HL-60/S4 treated with retinoic acid at 250 ng/mL for 4 days and 3 days (cell line): Measurements from ENCODE around the gene GRK3.
"Not testable (repeated sequence)": the region's sequence is repeated elsewhere in the genome, so short reads cannot be mapped to it uniquely, and the experiment has no call there.

Experiments
- in situ Hi-C: fragments of 300-500 bp; cut with MboI; formaldehyde crosslinking; loops from 2 replicates; pipeline ENCODE4 v1.7.0; 2022; ENCODE audit warnings: low sequenced_read_pairs

The GRK3 gene

DNA sequence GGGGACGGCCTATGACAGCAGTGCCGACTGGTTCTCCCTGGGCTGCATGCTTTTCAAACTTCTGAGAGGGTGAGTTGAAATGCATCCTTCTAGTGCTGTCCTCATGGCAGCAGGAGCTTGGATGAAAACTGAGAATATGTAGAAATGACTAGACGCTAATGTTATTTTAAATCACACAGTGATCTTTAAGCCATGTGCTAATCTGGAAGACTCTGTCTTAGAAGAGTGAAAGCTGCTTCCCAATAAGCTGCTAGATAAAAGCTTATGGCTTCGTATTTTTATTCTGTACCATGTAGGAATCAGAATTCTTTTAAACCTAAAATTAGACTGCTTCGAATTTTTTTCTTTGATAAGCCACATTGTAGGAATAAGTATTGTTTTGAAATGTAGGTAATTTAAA, 130.7 kb downstream of the GRK3 start:
- in situ Hi-C loops, result no loop called here

DNA sequence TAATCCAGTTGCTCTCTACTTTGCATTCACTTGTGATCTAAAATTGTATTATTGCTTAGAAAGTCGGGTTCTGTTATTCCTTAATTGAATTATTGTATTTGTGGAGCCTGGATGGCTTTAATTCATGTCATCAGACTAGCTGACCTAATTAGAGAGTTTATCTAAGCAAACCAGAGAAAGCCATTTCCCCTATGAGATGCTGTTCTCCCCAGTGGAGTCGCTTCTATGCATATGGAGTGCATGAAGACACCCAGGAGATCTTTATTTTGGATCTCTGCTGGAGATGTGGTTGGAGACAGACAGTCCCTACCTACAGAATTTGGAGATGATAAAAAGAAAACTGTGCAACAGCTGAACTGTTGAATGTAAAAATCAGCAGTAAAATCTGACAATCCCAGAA, 132.3 kb downstream of the GRK3 start:
- in situ Hi-C loops, result no loop called here

DNA sequence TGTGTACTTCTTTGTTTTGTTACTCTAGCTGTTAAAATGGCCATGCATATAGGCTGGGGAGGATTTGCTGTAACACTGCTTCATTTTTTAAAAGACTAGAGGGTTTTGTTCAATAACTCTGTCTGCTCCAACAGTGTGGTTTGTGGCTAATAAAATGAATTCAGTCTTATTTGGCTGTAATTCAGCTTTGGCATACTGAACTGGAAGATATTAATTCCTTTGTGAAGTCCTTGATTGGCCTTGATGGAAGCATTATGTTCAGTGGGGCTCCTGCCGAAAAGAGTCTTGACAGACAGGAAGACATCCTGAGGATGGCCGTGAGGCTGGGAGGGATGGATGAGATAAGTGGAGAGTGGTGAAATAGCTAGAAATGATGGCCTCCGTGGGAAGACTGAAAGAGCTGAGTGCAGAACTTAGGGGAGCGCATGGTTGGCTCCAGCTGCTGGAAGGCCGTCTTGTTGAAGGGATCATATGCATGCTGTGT, 132.7 kb downstream of the GRK3 start:
- in situ Hi-C loops, result no loop called here

DNA sequence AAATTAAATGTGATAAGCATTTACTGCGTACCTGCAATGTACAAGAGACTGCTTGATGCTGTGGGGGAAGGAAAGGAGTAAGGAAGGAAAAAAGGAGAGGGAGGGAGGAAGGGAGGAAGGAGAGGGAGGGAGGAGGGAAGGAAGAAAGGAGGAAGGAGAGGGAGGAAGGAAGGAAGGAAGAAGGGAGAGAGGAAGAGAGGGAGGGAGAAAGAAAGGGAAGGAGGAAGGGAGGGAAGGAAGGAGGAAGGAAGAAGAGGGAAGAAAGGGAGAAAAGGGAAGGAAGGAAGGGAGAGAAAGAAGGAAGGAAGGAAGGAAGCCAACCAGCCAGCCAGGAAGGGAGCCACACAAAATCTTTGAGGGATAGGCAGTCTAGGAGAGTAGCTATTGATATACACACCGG, 133.5 kb downstream of the GRK3 start:
- in situ Hi-C loops, result no loop called here

DNA sequence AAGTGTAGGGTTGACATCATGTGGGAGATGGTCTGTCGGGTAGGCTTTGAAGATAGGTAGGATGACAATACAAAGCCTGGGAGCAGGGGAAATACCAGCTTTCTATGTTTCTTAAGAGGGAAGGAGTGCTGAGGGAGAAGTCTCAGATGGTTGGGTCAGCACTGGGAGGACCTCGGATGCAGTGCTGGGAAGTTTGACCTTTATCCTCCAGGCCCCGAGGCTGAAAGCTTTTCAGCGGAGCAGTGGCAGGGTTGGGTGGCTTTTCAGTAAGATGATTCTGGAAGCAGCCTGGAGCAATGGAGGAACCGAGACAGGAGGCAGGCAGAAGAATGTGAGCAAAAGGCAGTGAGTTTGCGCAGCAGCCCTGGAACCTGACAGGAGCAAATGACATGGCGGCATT, 134.0 kb downstream of the GRK3 start:
- in situ Hi-C loops, result no loop called here

DNA sequence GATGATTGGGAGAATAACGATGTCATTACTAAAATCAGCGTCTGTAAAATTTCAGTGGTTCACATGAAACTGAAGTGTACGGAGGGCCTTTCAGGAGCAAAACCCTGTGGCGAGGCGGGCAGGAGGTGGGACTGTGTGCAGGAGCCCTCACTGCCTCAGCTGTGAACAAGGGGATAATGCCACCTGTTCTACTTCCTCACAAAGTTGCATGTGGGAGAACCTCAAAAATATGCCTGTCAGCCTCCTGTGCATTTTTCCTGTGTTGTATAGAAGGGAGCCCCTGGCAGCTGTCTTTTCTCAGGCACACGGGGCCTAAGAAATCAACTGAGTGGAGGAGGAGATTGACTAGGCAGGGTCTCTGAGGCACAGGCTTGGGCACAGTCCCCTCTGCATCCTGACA, 134.5 kb downstream of the GRK3 start:
- in situ Hi-C loops, result no loop called here

DNA sequence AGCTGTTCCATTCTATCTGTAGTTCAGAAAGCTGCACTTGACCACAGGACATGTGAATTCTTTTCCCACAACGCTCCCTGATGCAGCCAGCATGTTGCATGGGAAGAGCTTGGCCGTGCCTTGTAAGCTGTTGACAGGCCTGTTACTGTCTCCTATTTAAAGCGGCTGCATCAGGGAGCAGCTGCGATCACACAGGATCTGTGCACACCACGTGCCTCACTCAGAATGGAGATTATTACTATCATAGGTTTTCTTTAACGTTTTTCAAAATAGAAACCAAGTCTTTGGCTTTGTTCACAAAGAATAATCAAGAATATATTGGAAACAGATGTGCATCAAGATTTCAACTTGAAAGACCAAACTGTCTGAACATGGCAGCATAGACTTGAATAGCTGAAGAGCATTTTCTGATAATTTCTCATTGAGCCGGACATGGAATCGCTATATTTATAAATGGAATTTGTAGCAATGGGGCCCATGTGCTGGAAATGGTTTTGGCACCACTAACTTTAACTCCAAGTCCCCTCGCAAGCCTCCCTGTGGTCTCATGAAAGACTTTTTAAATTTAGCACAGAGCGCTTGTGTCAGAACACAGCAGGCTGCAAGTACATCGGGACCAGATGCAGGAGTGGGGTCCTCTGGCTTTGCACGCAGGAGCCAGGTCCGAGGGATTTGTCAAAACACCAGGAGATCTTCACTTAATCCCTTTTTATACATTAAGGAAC, 136.7 kb downstream of the GRK3 start:
- in situ Hi-C loops, result no loop called here

DNA sequence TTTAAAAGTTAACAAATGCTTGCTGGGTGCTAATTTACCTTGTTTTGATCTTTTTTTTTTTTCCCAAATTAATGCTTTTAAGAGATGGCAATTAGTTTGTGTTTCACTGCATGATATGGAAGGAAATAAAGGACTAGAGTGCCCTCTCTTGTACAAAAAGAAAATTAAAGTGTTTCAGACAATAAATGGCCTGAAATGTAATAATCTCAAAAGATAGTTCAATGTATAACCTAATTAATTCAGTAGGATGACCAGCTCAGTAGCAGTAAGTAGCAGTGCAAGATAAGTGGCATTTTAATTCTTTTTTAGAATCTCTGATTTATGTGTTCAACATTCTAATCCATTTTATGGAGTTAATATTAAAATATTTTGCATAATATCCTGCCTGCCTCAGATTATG, 137.6 kb downstream of the GRK3 start:
- in situ Hi-C loops, result no loop called here

DNA sequence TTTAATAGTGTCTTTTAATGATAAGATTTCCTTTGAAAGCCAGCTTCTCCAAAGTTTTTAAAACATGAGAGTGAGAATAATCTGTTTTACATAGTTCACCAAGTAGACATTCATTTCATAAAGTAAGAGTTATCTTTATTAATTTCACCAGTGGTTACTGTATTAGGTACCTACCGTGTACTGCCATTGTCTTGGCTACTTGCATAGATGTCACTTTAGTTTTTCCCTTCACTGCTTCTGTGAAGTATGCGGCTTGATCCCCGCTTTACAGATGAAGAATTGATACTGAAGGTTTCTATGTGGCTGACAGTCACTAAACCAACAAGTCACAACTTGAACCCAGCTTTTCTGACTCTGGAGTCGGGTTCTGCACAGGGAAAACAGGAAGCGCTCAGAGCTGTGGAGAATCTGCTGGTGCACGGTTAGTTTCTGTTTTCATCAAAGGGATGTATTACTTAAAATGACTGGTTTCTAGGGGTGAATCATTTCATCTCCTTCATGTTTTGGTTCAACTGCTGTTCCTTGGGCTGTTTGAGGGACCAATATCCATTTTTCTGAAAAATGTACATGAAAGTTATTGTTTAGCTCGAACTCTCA, 138.2 kb downstream of the GRK3 start:
- in situ Hi-C loops, result no loop called here

DNA sequence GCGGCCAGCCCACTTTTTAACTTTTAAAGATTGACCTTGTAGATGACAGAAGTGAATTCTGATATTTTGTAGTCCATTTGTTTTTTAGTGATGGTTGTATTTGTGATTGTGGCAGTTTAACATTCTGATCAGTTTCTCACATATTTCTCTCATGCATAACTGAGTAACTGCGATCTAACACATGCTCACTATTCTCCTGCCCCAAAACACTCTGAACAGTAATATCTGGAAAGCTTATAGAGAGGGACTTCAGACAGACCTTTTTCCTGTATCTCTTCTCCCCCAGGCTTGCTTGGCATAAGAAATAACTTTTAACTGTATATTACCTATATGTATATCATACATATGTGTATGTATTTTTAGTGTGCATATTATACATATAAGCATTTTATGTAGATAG, 140.2 kb downstream of the GRK3 start:
- in situ Hi-C loops, result no loop called here

DNA sequence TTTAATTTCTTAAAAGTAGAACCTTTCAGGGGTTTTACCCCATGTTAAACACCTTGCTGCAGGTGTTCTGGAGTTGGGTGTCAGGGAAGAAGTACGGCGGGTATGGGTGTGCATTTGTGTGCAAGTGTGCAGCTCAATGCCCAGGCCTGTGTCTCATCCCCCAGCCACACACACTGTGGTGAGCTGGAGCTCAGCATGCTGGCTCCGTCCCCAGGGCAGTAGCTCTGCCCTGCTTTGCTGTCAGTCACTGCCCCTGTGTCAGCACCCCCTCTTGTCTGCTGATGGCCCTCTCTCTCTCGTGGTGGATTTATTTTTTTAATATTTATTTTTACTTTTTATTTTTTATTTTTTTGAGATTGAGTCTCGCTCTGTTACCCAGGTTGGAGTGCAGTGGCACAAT, 141.7 kb downstream of the GRK3 start:
- in situ Hi-C loops, result no loop called here

DNA sequence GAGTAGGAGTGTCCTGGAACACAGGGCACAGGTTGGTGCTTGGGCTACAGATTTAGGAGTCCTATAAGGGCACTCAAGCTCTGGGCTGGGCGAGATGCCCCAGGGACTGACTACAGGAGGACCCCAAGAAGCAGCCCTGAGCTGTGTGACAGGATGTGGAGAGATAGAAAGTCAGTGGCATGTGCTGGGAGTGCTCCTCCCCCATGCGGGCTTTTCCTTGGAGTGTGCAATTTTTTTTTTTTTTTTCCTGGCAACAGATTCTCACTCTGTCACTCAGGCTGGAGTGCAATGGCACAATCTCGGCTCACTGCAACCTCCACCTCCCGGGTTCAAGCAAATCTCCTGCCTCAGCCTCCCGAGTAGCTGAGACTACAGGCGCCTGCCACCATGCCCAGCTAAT, 144.0 kb downstream of the GRK3 start:
- in situ Hi-C loops, result not testable (repeated sequence)

DNA sequence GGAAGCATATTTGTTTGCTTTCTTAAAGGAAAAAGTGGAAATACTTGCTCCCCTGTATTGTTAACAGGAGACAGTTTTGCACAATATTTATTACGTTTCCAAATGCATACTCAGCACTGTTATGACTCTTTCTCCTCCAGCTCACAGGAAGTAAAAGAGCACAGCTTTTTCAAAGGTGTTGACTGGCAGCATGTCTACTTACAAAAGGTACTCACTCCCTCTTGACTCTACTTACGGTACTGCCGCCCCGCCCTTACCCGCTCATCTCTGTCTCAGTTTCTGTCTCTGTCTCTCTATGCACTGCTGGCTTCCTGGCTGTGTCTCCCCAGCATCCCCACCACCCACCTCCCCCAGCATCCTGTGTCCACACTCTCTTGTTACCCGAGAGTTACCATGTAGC, 145.3 kb downstream of the GRK3 start:
- in situ Hi-C loops, result no loop called here

DNA sequence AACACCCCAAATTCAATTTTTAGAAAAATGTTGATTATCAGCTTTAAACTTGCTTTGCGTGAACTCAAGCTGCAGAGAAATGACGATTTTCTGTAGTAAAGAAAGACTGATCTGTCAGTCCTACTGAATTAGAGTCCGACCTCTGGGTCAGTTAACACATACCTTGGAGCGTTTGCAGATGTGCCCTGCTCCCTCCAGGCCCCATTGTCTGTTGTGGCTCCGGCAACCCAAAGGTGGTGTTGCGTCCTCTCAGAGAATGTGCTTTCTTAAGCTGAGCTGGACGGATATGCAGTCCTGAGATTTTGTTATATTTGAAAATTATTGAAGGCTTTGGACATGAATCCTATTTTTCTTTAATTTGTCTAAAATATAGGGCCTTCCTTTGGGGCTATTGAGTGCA, 146.0 kb downstream of the GRK3 start:
- in situ Hi-C loops, result no loop called here

DNA sequence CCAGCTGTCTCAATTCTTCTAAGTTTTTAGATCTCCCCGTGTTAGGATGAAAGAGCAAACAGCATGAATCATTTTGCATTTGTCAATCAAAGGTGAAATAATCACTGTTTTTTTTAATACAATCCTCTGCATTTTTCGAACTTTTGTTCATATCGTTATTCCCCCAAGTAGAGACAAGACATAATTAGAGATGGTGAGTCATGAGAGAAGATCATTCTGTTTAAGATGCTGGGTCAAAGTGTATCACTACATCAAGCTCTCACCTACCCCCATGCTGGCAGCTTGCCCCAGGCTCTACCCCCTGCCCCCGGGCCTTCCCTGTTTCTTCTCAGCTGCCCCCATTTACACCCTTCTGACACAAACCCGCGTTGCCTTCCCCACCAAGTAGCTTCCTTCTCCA, 147.0 kb downstream of the GRK3 start:
- in situ Hi-C loops, result no loop called here

DNA sequence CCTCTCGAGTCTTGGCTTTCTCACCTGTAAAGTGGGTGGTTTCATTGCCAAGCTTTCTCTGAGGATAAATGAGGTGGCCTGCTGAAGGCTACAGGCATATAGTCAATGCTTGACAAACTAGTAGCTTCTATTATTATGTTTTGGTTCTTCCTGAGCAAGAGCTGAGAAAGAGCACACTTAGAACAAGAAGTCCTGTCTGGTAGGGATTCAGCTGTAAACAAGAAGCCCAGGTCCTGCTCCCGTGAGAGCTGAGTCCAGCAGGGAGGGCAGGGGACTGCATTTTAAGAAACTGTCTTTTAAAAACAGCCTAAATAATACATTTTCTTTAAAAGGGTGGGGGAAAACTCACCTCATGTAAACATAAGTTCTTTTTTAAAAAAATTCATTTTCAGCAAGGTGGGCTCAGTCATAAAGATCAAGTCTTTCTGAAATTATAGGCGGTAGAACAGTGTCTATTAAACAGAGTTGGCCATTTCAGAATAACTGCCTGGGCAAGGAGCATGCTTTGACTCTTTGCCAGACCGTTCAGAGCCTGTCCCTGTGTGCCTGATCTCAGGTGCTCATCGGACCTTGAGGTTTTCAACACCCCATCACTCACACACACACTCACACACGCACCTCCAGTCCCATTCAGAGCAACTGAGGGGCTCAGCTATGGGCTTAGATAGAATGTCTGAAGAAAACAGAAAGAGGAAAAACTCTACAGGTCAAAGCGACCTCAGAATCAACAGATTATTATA, 148.4 kb downstream of the GRK3 start:
- in situ Hi-C loops, result no loop called here

DNA sequence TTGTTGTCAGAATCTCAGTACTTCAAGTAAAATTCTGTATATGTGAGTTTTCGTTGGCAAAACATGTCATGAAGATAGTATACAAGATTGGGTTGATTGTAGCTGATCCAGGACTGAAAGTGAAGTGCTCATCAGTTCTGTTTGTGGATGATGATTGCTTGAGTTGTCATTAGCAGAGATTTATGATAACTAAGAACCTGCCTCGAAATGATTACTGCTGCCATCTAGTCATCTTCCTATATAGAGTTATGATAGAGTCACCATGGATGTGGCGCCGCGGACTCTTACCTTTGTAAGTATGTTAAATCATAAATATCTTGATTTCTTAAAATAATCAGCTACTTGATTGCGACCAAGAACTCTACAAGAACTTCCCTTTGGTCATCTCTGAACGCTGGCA, 149.6 kb downstream of the GRK3 start:
- in situ Hi-C loops, result no loop called here

DNA sequence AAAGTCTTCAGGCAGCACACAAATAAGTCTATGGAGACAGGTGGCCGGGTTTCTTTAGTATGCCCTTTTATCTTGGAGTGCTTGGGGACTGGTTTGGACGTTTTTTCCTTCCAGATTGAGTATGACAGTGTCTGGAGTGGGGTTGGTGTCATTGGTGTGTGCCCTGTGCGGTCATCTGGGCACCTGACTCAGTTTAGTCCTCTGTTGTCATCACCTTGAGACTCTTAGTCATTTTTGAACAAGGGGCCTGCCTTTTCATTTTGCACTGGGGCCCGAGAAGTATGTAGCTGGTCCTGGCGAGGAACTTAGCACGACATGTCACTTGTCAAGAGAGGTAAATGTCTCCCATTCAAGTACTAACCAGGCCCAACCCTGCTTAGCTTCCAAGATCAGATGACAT, 150.3 kb downstream of the GRK3 start:
- in situ Hi-C loops, result no loop called here

DNA sequence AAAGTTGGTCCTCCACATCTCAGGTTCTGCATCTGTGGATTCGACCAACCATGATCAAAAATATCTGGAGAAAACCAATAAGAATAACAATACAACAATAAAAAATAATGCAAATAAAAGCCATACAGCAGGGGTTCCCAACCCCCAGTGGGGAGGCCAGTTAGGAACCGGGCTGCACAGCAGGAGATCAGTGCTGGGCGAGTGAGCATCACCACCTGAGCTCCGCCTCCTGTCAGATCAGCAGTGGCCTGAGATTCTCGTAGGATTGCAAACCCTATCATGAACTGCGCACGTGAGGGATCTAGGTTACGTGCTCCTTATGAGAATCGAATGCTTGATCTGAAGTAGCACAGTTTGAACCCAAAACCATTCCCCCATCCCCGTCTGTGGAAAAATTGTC, 152.2 kb downstream of the GRK3 start:
- in situ Hi-C loops, result no loop called here

DNA sequence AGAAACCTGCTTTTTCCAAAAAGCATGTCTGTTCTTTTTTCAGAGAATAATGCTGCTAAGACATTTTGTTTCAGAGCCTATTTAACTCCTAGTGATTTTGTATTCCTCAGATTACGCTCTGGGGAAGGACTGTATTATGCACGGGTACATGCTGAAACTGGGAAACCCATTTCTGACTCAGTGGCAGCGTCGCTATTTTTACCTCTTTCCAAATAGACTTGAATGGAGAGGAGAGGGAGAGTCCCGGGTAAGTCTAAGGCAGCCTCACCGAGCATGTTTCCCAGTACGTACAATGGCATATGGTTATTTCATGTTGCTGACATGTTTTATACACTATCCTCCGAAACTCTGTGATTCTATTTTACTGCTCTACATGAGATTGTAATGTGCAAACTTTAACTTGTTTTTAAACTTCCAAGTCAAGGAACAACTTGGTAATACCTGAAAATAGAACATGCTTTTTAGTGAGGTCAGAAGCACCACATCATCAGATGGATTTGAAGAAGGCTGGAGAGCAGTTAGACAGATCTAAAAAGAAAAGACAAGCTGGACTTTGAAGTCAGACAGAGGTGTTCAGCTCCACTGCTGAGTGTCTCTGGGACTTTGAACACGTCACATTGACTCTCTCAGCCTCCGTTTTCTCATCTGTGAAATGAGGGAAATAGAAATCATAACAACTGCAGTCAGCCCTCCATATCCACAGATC, 153.8 kb downstream of the GRK3 start:
- in situ Hi-C loops, result no loop called here

DNA sequence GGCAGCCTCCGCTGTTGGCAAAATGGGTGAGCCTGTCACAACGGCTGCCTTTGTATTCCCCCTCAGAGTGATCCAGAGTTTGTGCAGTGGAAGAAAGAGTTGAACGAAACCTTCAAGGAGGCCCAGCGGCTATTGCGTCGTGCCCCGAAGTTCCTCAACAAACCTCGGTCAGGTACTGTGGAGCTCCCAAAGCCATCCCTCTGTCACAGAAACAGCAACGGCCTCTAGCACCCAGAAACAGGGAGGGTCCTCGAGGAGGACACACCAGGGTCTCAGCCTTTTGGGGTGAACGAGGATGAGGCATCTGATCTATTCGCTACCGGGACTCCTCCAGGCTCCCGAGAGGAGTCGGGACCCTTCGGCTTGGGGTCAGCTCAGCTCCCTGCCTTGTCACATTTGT, 157.7 kb downstream of the GRK3 start:
- in situ Hi-C loops, result no loop called here

DNA sequence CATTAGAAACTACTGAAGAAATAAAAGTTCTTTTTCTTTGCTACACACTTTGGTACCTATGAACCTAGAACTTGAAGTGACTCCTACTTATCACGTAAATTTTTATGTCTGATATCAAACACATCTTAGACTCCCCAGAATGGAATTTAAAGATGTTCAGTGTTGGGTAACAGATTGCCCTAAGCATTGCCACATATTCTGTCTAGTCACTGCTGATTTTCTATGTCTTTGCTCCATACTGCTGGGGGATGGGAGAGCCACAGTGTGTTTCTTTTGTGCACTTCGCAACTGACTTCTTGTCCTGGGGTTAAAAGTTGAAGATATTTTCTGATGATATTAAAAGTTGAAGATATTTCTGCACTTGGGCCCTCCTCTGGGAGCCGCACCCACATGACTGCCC, 158.2 kb downstream of the GRK3 start:
- in situ Hi-C loops, result no loop called here
